Activated T-cell treated with anti-CD3 and anti-CD28 coated beads, Interleukin-2, amount 50 U/mL, for 48 hours (primary cell): Measurements from ENCODE around the gene MGMT.

Experiments
- DNase-seq, 2 experiments: peaks; one replicate each; pipeline ENCODE4 v3.0.0-alpha.2; 2020

The MGMT gene

DNA sequence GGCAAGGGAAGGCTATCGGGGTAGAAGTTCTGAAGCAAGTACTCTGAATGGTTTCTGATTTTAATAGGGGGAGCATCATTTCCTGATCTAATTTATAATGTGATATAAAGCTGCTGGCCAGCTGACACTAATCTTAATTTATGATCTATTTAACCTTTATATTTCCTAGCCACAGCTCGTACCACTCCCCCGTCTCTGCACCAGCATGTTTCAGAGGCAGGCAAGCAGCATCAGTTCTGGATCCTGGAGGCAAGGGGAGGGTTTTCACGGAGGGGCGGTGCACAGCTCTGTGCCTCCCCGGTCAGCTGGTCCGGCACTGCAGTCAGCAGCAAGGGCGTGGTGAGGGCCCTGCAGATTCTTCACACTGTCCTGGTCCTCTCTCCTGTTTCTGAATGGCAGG is 30.0 kb downstream of the MGMT start:
- no peak for DNase-seq

DNA sequence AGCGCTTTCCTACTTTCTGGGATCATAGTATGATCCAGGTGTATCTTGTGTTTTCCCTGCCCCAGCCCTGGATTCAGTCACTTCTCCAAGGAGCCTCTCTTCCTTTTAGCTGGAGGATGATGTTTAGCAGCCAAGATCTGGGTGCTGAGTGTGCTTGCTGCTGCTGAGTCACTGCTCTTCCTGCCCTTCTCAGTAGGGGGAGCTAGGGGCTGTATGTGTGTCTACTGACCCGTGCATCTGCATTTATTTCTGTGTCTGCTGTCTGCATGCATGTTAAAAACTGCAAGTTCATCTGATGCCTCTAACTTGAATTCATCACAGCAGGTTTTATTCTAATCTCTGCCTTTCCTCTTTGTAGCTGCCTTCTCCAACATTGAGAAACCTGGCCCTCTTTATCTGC is 31.6 kb downstream of the MGMT start:
- no peak for DNase-seq

DNA sequence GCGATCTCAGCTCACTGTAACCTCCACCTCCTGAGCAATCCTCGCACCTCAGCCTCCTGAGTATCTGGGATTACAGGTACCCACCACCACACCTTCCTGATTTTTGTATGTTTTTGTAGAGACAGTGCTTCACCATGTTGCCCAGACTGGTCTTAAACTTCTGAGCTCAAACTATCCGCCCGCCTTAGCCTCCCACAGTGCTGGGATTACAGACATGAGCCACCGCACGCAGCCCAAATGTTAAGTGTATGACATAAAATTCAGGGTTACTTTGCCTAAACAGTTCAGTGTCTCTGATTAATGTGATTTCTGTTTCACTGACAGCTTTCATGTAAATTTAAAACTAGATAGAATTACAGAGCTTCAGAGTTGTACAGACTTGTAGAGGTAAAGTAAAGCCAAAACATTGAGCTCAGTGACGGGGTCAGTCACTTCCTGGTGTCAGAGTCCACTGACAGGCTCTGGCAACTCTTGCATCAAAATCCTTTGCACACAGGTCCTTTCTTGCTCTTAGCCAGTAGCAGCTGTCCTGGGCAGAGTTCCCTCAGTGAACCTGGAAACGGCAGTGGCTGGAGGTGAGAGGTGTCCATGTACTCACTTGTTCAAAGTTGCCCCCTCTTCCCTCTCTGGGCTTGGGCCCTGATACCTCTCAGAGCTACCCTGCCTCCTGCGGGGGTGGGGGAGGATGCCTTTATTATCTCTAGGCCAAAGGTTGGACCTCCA is 33.7 kb downstream of the MGMT start:
- DNase-seq, result no peak

DNA sequence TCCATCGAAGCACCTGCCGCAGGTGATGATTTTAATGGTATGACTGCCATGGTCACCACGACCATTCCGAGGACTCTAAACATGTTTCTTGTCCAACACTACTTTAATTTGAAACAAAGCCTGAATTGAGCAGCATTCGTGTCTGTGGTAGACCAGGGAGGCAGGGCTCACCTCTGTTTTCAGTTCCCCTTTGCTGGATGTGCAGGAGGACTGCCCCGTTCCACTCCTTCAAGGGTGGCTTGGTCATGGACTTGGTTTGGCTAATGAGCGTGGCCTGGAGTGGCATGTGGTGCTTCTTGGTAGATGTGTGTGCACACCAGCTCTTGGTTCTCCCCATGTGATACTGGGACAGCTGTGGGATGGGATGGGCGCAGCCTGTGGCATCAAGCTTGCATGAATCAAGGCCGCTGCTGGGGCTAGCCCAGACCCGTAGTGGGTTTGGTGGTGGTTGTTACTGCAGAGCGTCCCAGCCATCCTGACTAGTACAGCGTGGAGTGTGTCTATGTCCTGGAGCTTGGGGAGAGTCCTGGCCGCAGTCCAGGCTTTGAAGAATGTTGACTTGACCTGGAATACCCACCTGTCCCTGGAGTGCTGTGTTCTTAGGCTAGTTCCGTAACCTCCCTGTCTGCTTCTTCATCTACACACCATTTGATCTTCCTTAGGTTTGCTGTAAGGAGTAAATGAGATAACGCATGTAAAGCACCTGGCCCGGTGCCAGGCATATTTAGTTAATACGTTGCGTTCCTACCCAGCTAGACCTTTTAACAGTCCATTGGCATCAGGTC is 34.8 kb downstream of the MGMT start:
- DNase-seq, result no peak

DNA sequence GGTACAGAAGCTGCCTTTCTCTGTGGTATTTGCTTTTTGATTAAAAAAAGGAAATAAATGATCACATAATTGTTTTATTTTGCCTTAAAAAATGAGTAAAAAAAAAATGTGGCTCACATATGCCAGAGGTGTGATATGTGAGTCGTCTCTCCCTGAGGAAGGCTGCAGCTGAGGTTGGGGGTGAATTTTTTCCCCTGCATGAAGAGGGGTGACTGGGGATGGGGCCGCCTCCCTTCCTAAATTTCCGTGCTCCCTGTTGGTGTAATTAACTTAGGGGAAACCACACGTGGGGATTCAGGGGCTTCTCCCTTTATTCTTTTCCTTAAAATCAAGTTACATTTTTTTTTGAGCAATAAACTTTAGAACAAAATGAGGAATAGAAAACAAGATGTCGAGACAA is 35.4 kb downstream of the MGMT start:
- DNase-seq, result no peak

DNA sequence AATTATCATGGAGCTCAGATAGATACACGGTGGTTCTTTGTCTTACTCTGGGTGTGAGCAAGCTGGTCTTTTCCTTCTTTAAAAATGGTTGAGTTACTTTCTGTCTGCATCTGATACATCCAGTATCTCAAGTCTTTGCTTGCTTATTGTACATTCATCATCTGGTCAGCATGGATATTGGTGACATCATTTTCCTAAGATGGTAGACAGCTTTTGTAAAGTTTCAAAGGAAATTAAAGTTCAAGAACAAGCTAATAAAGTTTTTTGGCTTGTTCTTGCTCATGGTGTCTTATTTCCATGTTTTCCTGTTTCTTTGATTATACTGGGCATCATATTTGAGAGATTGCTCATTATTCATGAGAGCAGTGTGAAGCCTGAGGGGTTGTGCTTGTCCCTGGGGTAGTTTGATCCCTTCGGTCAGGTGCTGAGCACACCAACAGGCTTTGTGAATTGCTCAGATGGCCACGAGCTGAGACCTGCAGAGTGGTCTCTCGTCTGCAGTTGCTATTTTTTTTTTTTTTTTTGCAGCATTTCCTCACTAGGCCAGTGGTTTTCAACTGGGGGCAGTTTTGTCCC is 38.5 kb downstream of the MGMT start:
- no peak for DNase-seq

DNA sequence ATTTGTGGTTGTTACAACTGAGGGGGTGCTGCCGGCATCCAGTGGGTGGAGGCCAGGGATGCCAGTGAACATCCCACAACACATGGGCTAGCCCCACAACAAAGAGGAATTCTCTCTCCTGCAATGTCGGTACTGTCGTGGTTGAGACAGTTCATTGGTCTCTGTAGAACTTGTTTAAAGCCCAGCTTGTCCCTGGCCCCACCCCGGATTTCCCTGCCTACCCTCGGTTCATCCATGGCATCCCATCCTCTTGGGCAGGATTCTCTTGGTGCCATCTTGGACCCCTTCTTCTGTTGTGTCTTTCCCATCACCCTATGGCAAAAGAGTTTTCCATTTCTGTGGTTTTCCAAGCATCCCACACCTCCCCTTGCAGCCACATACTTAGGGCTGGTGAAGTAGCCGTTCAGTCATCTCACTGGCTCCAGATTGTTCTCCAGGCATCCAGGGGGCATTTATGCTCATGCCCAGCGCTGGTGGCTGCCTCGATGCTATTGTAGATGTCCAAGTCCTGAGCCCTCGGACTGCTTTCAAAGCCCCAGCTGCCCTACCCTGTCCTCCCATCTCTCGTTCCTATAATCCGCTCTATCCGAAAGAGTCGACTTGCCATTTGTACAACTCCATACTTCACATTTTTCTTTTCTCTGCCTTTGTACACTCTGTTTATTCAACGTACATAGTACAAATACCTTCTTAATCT is 39.2 kb downstream of the MGMT start:
- no peak for DNase-seq

DNA sequence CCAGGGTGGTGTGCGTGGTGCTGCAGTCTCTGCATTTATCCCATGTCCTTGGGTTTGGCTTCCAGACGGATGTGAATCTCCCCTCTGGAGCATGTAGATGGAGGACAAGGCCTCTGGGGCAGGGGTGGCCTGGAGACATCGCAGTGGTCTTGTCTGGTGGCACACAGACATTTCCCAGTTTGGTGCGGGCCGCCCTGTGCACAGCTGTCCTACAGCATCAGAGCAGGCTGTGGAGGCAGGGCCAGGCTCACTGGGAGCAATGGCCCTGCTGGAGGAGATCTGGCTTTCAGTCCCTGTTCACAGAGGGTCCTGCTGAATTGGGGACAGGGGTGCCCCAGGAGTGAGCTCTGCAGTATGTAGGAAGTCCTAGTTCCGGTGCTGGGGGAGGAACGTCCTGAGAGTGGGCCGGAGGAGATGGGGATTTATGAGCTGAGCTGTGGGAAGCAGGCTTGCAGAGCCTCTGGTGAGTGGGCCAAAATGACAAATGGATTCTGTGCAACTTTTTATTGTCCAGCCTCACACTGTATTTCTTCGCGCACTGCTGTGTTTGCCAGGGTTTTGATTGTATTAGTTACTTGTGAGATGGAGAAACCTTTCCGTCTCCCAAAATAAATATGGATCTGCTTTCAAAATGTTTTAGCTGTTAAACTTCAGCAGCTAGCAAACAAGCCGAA is 40.3 kb downstream of the MGMT start:
- DNase-seq, result no peak

DNA sequence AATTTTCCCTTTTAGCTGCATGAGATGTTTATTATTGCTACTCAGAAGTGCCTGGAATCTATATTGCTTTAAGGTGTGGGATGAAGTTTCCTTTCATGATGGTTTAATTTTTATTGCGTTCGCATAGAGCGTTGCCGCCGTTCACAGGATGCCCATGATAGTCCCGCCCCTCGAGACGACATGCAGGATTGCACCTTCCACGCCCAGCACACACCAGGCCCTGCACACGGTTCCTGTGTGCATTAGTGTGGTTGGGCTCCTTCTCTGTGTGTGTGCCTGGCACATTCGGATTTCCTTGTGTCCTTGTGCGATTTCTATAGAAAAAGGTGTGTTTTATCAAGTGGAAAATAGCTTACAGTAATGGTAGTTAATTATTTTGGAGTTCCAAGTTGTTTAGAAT is 42.1 kb downstream of the MGMT start:
- no peak for DNase-seq

DNA sequence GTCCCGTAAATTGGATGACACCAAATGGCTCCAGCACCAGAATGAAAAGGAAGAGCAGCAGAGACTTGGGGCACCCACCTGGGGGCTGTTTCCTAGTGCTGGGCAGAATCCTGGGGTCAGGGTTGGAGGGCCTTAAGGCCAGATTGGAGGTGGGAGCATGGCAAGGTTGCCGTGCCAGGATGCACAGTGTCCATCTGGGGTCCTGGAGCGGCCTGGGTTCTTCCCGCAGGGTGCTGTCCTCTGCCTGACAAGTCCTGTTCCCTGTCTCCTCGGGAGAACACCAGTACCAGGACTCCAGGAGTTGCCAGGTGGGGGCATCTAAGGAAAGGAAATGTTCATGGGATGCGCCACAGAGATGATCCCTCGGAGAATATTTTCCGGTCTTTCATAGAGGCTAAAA is 42.8 kb downstream of the MGMT start:
- no peak for DNase-seq

DNA sequence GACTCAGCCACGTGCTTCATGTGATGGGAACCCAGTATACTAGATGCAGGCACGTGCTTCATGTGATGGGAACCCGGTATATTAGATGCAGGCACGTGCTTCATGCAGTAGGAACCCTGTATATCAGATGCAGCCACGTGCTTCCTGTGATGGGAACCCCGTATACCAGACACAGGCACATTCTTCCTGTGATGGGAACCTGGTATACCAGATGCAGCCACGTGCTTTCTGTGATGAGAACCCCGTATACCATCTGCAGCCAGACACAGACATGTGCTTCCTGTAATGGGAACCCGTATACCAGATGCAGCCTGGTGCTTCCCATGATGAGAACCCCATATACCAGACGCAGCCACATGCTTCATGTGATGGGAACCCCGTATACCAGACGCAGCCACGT is 44.0 kb downstream of the MGMT start:
- no peak for DNase-seq

DNA sequence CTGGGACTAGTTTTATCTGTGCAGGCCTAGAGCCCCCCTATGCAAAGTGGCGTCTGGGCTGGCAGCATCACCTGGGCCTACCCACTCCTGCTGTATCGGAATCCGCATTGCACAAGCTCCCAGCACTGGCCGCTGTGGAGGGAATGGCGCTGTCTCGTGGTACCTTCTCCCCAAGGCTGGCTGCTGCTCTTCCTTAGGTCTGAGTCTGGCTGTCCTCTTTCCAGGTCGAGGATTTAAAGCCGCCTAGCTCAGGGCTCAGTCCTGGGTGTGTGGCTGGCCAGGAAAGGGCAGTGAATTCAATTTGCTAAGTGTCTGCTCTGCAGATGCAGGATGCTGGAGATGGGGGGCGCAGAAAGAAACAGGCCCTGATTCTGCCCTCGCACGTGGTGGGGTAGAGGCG is 44.7 kb downstream of the MGMT start:
- DNase-seq, result no peak

DNA sequence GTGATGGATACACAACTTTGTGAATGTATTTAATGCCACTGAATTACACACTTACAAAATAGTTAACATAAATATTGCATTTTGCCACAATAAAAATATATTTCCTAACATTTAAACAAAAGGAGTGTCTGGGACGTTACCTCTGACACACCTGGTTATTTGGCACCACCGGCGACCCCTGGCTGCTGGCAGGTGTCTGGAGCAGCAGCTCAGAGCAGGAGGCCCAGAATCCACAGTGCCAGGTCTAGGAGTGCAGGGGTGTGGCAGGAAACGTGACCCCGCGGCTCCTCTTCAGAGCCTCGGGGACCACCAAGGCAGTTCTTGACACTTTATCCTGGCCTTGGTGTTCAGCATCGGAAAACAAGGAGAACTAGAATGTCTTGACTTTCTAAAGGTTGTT is 46.3 kb downstream of the MGMT start:
- no peak for DNase-seq

DNA sequence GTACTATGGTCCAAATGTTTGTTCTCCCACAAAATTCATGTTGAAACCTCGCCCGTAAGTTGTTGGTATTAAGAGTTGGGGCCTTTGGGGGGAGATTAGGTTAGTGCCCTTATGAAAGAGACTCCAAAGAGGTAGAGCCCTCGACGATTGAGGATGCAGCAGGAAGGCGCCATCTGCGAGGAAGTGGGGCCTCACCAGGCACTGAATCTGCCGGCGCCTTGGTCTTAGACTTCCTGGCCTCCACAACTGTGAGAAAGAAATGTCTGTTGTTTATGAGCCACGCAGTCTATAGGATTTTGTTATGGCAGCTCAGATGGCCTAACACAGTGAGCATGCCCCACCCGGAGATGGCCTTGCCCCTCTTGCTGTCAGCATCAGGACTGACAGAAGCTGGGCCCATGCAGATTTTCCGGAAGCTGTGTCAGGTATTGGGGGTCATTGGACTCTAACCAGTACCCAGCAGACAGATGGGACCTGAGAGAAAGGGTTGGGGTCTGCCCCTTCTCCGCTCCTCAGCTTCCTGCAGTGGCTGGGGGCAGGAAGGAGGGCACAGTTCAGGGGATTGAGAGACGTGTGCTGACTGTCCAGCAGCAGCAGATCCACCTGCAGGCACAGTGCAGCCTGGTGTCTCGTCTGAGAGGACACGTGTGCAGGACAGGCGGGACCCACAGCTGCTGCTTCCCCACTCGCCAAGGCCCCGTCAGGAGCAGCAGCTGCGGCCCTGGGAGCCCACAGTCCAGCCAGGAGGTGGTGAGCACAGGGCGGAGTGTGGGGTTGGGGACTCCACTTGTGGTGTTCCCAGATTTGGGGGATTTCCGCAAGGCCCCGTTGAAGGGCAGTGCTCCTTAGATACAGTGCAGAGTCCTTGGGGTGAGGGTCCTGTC is 47.8 kb downstream of the MGMT start:
- no peak for DNase-seq

DNA sequence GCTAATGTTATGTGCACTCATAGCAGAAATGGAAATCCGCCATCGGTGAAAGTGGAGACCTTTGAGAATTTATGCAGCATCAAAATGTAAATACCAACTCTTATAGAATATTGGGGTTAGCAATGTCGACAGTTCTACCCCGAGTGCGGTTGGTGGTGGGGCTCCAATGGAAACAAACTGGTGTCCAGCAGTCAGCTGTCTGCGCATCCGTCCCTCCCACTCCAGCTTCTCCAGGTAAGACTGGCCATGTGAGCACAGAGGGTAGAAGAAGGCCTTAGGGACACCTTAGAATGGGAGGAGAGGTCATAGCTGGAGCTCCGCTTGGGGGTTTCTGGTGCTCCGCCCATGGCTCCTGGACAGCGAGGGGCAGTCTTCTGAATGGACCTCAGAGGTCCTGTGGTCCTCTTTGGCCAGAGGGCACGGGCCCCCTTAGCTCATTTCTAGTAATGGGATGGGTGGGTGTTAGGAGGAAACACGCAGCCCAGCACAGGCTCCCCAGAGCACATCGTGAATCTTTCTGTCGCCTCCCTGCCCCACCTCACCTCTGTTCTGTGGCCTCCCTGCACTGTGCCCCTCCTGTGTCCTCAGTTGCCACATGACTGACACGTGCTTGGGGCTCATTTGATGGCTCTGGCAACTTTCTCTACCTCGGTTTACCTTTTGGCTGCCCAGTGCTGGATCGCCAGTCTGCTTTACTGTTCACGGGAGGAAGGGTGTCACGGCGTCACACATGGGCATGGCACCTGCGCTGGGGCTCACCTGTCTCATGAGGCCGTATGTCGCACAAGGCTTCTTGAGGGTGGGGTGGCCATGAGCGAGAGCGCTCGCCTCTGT is 50.0 kb downstream of the MGMT start:
- no peak for DNase-seq

DNA sequence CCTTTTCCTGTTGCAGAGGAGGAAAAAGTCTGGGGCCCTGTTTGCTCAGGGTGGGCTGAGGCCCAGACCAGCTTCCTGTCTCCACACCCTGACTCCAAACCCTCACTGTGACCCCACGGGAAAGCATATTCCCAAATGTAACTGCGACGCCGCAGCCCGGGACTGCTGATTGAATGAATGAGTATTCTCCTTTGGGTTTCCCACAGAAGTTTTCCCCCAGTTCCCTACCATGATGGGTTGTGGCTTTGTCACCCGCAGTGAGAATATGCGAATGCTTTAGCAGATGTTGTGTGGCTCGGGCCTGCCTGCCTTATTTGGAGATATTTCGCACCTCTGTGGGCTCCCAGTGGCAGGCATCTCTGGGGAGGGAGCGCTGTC is 50.6 kb downstream of the MGMT start:
- no peak for DNase-seq

DNA sequence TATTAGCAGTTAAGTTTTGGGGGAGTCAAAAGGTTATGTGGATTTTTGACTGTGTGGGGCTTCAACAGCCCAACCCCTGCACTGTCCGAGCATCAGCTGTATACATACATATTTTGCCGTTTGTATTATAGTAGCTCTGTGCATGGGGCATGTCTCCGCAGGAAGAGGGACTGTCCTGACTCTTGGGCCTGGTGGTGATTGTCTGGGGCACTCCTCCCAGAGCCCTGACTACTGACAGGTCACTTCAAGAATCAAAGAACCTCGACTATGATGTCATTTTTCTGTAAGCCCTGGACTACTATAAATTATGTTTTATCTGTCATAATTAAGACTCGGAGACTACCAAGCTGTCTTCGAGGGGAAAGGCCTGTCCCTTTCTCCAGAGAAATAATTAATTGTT is 51.8 kb downstream of the MGMT start:
- no peak for DNase-seq

DNA sequence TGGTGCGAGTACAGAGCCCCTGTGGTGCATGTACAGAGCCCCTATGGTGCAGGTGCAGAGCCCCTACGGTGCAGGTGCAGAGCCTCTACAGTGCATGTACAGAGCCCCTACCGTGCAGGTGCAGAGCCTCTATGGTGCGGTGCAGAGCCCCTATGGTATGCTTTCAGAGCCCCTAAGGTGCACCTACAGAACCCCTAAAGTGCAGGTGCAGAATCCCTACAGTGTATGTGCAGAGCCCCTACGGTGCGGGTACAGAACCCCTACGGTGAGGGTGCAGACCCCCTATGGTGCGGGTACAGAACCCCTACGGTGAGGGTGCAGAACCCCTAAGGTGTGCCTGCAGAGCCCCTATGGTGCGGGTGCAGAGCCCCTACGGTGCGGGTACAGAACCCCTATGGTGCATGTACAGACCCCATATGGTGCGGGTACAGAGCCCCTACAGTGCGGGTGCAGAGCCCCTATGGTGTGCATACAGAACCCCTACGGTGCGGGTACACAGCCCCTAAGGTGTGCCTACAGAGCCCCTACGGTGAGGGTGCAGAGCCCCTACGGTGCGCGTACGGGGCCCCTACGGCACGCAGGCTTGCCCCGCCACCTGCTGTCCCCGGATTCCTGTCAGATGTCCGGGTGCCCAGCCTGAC is 53.5 kb downstream of the MGMT start:
- DNase-seq, result no peak

DNA sequence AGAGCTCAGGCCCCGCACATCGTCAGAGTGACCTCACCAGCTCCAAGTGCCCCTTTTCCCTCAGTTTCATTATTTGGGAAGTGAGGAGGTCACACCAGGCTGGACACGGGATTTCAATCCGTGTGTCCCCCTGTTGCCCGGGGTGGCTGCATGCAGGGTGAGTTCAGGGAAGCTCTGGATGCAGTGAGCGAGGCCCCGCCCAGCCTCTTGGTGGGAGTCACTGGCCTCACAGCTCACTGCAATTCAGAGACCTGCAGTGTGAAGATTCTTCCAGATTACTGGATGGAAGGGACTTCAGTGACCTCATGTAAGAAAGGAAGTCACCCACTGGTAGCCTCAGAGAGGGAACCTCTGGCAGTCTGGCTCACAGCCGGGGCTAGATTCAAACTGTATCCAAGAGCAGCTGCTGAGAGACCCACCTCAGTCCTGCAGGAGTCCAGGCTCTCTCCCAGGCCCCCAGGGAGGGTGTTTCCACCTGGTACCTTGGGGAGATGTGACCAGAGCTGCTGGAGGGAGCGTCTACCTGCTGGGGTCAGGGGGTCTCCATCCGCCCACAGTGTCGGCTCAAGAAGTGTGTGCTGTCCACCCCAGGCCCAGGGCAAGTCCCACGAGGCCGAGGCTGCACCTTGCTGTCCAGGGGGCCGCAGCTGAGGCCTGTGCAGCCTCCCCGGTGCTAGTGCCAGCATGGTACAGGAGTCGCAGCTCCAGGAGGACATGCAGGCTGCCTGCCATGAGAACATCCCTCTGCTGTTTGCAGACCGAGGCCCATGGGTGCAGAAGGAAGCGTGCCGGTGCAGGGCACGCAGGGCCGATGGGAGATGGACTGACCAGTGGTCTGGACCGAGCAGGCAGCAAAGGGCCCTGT is 54.4 kb downstream of the MGMT start:
- DNase-seq, result no peak
